EH (cell line): ENCODE results near the gene PNPLA7.
"Not testable (repeated sequence)": the region's sequence is repeated elsewhere in the genome, so short reads cannot be mapped to it uniquely, and the experiment has no call there.

Experiments
- DNase-seq: peaks from one replicate; pipeline ENCODE4 v3.0.0-alpha.2; 2015; ENCODE audit warnings: low read depth

Gene PNPLA7

GRCh38 chr9:137478962-137479861, 71.0 kb downstream of the PNPLA7 start:
- DNase-seq: peak; percentile 41

DNA sequence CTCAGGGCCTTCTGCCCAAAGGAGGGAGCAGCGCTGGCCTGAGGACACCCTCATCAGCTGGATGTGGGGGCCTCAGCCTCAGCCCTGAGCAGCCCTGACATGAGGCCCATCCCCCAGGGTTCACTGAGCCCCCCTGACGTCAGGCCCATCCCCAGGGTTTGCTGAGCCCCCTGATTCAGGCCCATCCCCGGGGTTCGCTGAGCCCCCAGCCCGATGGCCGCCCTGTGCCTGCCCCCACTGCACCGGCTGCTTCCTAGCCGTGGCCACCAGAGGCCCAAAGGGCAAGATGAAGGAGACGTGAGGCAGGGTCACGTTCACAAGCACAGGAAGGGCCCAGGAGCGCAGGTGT, 71.6 kb downstream of the PNPLA7 start:
- no peak for DNase-seq

DNA sequence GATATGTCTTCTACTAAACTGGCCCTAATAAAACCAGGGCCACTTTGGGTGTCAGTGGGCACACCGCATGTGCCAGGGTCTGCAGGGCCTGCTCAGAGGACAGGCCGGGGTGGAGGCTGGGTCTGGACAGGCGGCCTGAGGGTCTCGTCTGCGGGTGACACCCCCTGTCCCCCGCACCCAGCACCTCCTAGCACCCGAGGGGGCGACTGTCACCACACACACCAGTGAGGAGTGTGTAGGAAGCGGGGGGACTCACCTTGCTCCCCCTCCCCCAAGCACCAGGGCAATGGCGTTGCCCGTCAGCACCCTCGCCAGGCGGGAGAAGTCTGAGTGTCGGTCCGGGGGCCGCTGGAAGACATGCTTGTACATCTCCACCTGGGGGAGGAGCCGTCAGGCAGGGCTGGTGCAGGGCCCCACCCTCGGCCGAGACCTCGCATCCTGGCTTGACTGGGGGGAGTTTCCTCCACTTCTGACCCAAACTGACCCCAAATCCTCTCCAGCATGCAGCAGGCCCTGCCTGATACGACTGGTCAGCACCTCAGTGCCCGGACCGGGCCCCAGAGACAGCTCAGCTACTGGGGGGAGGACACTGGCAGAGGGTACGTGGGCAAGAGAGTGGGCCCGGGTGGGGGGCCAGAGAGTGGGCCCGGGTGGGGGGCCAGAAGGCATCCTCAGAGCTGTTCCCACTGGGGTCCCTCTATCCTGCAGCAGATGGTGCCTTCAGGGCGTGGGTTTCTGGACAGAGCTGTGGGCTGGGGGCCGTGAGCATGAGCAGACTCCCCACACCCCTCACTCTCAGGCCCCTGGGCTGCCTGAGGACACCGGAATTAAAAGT, 72.2 kb downstream of the PNPLA7 start:
- no peak for DNase-seq

- no peak for DNase-seq
These were observed 73.3 kb downstream of the PNPLA7 start for GRCh38 chr9:137476856-137477255.

DNA sequence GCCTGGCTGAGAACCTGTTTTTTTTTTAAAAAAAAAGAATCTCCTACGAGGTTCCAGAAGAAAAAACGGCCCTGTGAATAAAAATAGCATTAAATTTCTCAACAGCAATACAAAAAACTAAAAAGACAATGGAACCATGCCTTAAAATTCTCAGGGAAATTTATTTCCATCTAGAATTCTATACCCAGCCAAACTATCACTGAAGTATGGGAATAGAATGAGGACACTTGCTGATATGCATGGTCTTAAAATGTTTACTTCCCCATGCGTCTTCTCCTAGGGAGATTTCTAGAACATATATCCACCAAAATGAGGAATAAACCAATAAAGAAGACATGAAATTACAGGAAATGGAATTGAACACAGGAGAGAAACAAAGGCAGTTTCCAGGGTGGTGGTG, 74.5 kb downstream of the PNPLA7 start:
- no peak for DNase-seq

DNA sequence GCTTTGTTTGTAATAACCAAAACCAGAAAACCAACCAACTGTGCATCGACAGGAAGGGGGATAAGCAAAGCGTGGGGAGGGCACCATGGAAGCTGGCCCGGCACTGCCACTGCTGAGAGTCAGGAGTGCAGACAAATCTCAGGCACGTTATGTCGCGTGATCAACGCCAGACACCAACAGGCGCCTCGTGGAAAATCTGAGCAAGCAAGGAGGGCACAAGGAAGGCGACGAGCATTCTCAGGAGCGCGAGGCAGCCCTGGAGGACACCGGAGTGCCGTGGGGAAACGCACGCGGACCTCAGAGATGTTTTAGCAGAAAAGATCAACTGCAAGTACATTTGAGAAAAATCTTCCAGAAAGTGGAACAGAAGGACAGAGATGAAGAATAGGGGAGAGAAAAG, 75.9 kb downstream of the PNPLA7 start:
- DNase-seq: no peak

DNA sequence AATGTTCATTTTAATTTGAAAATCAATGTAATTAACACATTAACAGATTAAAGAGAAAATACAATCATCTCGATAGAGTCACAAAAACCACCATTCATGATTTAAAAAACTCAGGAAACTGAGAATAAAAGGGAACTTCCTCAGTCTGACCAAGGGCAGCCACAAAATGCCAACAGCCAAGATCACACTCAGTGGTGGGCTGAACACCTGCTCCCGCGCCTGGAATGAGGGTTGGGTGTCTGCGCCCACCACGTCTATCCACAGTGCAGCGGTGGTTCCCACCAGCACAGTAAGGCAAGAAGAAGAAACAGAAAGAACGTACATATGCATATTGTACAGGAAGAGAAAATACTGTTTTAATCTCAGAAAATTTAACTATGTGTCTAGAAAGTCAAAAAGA, 79.4 kb downstream of the PNPLA7 start:
- DNase-seq: no peak

DNA sequence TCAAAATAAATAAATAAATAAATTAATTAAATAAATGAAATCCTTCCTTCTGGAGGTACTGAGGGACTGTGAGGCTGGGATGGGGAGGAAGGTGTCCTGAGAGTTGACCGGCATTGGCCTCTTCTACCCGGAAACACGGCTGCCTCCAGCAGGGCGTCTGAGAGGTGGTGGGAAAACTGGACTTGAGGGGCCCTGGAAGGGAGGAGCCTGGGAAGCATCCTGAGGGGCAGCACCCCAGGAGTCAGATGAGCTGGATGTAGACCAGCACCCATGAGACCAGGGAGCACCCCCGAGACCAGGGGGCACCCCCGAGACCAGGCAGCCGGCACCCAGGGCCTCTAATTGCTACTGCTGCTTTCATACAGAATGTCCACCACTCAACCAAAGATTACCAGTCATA, 82.3 kb downstream of the PNPLA7 start:
- DNase-seq: no peak

DNA sequence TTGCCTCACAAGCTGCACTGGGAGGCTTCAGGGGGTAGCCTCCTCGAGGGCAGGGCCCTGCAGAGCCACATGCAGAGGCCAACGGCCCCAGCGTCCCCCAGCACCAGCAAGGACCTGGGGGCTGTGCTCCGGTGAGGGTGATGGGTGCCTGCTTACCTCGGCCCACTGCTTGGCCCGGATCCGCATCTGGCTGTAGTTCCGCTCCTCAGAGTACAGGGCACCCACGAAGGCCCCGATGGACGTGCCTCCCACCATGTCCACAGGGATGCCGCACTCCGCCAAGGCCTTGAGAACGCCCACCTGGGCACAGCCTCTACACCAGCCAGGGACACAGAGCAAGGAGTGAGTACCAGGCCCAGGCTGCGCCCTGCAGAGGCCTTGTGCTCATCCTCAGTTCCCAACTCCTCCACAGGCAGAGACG, 83.0 kb downstream of the PNPLA7 start:
- DNase-seq: no peak

DNA sequence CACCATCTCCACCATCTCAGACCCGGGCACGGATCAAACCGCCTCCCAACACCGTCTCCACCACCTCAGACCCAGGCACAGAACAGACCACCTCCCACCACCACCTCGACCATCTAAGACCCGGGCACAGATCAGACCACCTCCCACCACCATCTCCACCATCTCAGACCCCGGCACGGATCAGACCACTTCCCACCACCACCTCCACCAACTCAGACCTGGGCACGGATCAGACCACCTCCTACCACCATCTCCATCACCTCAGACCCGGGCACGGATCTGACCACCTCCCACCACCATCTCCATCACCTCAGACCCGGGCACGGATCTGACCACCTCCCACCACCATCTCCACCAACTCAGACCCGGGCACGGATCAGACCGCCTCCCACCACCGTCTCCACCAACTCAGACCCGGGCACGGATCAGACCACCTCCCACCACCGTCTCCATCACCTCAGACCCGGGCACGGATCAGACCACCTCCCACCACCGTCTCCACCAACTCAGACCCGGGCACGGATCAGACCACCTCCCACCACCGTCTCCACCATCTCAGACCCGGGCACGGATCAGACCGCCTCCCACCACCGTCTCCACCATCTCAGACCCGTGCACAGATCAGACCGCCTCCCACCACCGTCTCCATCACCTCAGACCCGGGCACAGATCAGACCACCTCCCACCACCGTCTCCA, 83.7 kb downstream of the PNPLA7 start:
- DNase-seq: not testable (repeated sequence)

DNA sequence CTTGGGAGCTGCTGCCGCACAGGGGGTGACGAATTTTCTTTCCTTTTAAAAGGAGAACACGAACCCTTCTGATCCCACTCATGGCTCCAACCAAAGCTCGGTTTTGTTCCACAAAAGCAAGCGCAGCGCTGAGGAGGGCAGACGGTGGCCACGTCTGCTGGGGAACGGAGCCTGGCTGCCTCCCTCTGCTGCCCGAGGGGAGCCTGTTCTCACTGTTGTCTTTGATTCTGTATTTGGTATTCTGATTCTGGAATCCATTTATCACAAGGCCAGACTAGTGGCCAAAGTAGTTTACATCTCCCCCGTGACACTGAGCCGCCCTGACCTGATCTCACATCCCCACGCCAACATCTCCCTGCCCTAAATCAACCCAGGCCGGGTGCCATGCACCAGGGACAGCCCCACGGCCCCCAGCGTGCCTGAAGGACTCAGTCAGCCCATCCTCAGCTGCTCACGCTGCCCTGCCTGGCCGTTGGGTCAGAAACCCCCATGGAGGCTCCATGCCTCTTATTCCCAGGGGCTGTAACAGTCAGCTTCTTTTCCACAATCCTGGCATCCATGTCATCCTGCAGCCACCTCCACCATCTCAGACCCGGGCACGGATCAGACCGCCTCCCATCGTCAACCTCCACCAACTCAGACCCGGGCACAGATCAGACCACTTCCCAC, 84.3 kb downstream of the PNPLA7 start:
- no peak for DNase-seq

DNA sequence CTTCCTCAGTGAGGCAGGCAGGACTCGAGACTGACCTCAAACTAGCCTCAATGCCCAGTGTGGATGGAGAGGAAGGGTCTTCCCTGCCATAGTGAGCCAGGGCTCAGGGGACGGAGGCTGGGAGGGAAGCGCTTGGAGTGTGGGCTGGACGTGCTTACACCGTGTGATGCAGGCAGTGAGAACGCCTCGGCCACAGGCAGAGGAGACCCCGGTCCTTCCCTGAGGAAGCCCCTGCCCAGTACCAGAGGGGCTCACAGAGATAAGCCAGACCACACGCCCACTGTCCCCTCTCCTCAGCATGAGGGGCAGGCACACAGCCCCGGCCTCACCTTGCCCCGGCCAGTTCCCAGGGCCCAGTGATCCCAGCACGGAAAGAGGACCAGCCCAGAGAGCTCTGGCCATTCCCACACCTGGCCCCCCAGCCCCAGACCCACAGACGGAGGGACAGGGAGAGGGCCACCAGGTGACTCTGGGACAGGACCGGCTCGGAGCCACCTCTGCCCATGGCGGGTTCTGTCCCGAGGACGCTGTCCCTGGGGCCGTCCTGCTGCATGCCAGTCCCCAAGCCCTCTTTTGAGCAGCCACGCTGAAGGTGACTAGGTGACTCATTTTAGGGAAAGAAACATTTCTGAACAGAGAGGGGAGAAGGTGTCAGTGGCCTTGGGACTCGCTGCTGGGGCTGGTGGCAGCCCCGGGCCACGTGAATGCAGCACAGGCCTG, 85.0 kb downstream of the PNPLA7 start:
- no peak for DNase-seq

GRCh38 chr9:137464291-137464999, 85.8 kb downstream of the PNPLA7 start:
- DNase-seq: no peak

DNA sequence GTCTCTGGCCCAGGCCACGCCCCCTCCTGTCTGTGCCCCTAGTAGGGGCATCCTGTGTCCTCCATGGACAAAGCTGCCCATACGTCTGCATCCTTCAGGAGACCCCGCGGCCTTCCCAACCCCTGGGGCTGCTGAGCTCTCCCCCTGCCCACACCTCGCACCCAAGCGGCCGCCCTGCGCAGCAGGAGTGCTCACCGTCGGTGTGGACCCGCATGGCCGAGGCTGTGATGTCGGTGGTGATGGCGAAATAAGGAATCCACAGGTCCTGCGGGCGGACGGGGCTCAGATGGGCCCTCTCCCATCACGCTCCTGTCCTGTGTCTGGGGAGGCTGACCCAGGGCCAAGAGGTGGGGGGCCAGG, 86.3 kb downstream of the PNPLA7 start:
- no peak for DNase-seq

DNA sequence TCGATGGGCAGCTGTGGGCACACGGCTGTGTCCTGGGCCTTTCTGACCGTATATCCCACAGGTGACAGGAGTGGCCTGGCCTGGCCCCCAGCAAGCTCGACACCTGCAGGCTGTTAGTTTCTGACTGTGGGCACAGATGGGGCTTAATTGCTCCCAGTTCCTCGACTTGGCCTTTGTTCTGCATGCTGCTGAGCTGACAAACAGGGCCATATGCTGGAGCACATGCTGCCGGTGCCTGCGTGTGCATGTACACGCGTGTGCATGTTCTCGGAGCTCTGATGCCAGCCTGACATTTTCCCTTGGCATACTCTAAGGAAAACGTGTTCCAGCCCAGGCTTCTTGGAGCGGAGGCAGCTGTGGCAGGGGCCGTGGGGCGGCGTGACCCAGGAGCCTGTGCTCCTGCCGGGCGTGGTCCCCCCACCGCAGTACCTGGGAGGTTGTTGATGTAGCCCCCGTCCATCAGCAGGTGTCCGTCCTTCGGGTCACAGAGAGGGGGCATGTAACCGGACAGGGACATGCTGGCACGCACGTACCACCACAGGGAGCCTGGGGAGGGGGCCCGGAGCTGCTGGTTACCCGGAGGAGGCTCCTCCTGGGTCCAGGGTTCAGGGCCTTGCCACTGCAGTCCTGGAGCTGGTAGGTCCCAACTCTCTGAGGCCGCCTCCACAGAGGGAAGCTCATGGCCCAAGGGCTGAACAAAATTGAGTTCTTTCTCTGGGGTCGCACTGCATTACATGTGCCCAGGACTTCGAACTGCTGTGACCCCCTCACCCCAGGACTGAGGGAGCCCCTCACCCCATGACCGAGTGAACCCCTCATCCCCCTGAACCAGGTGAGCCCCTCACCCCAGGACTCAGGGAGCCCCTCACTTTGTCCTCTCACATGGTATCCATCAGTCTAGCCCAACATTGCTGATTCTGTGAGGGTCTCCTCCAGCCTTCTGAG, 86.9 kb downstream of the PNPLA7 start:
- no peak for DNase-seq

DNA sequence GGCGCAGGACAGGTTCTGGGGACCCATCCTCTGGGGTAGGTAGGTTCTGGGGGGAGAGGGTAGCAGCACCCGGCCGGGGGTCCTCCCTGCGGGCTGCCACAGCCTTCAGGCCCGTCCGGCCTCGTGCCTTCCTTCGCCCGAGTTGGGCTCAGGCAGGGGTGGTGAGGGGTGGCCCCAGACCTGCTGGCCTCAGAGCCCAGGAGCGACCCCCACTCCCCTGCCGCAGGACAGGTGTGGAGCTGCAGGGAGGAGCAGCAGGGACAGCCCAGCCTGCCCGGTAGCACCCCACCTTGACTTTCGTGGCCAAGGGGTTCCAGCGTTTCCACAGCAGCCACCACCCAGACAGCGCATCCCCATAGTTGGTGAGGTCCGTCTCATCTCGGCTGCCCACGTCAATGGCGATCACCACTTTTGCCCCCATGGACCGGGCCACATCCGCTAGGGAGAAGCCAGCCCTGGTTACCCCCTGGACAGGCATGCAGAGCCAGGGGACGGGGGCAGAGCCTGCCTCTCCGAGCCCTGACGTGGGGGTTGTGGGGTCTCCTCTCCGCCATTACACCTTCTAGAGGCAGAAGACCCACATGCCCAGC, 87.7 kb downstream of the PNPLA7 start:
- no peak for DNase-seq

DNA sequence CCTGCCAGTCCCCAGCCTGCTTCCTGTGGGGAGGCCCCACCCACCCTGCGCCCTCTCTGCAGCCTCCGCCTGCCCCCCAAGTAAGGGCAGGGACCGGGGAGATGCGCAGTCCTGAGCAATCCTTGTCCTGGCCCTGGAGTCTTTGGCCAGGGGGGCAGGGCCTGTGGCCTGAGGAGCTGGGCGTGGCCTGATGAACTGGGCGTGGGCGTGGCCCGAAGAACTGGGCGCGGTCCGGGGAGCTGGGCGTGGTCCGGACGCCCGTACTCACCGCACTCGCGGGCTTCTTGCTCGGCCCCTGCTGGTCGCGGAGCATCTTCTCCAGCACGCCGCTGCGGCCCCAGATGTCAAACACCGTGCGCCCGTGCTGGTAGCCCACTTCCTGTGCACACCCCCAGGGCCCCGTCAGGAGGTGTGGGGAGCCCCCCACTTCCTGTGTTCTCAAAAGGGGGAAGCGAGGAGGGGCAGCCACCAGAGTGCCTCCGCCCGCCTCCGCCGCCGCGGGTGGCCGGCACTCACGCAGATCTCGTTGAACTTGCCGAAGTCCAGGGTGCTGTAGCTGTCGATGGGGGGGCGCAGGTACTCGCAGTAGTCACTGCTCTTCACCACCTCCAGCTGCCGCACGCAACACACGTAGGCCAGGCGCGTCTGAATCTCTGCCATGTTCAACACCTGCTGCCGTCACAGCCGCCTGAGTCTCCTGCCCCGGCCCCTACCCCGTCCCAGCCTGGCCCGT, 88.4 kb downstream of the PNPLA7 start:
- DNase-seq: no peak

- no peak for DNase-seq
These were observed 88.9 kb downstream of the PNPLA7 start for GRCh38 chr9:137461316-137461662.
